HepG2 (cell line): ENCODE results near the gene CACNA1C. TPM values are rescaled to one million over a fixed set of nuclear protein-coding genes. Genes with fewer than 3 reads are reported as not detected.

Experiments used
- ATAC-seq: fragments of 200-7000 bp; cut with Tn5 transposase; 3 replicates; pipeline ENCODE4 v1.9.1; 2020; ENCODE audit warnings: mild to moderate bottlenecking, moderate library complexity
- BruUV-seq: library from RNA; stranded (reverse); fragments of 400-500 nt; replicated peaks from 2 replicates; lab custom pipeline; 2021; lab: Mats Ljungman, UMichigan
- CTCF ChIA-PET: fragments of 300-600 bp; formaldehyde crosslinking; extraction: SDS; loops from one replicate; lab custom pipeline; 2021; ENCODE audit warnings: low total read pairs, inconsistent platforms, low intra/inter-chr PET ratio; lab: Yijun Ruan, JAX
- POLR2A ChIA-PET: fragments of 350-600 bp; sonication (Branson Sonifier 250); formaldehyde crosslinking; loops from one replicate; lab custom pipeline; 2020; ENCODE audit warnings: antibody characterized with exemption, inconsistent platforms; lab: Yijun Ruan, JAX
- DNase-seq: peaks from one replicate; pipeline ENCODE4 v3.0.0-alpha.2; 2015; ENCODE audit warnings: low spot score
- FAIRE-seq: peaks from 3 replicates; lab custom pipeline; 2011; peaks lifted over from hg19 to GRCh38; lab: Jason Lieb, UNC
- H2AFZ ChIP-seq: one replicate; pipeline ENCODE4 v1.6.1; 2011; ENCODE audit warnings: low read length, inconsistent platforms
- H3K27ac ChIP-seq: fragments of 300-600 bp; 3 replicates; pipeline ENCODE4 v1.8.0; 2011; ENCODE audit warnings: mixed run types, mild to moderate bottlenecking, mixed read lengths, low read length, inconsistent platforms; ENCODE audit not compliant: insufficient read depth; ENCODE audit errors: extremely low read length
- H3K27me3 ChIP-seq, 2 experiments: fragments of 200-600 bp in 1 of 2; 2 replicates in 1 of 2; 3 replicates in 1 of 2; pipeline versions ENCODE4 v1.6.0 to v1.8.0; 2011; ENCODE audit warnings: low read length in 2 of 2, mild to moderate bottlenecking in 2 of 2, moderate library complexity in 2 of 2, inconsistent platforms in 1 of 2; ENCODE audit not compliant: insufficient read depth in 2 of 2, control insufficient read depth in 1 of 2
- H3K36me3 ChIP-seq, 2 experiments: fragments of 200-600 bp in 1 of 2; replicated peaks in 1 of 2; 2 replicates in 1 of 2; 3 replicates in 1 of 2; pipeline versions ENCODE4 v1.5.1 to v1.8.0; 2011; ENCODE audit warnings: low read length in 2 of 2, inconsistent platforms in 1 of 2; ENCODE audit not compliant: insufficient read depth in 2 of 2, control insufficient read depth in 1 of 2
- H3K4me1 ChIP-seq: 2 replicates; pipeline ENCODE4 v1.5.1; 2012; ENCODE audit warnings: low read length, inconsistent platforms; ENCODE audit not compliant: insufficient read depth
- H3K4me2 ChIP-seq: 2 replicates; pipeline ENCODE4 v1.6.0; 2011; ENCODE audit warnings: low read depth, low read length, inconsistent platforms
- H3K4me3 ChIP-seq, 3 experiments: fragments of 200-600 bp in 1 of 3; sonication (generic), shearing (Covaris generic) in 1 of 3; replicated peaks in 1 of 3; 2 replicates each; pipeline ENCODE4 v1.5.1; 2011 to 2016; ENCODE audit warnings: low read length in 3 of 3, inconsistent platforms in 2 of 3, low read depth in 2 of 3, mild to moderate bottlenecking in 2 of 3, control low read depth in 1 of 3, mixed read lengths in 1 of 3; ENCODE audit not compliant: insufficient read depth in 1 of 3
- H3K79me2 ChIP-seq: one replicate; pipeline ENCODE4 v1.6.1; 2011; ENCODE audit warnings: low read length, inconsistent platforms; ENCODE audit not compliant: insufficient read depth
- H3K9ac ChIP-seq: 2 replicates; pipeline ENCODE4 v1.6.0; 2011; ENCODE audit warnings: mild to moderate bottlenecking, low read depth, low read length, inconsistent platforms; ENCODE audit not compliant: insufficient read depth
- H3K9me3 ChIP-seq: 2 replicates; pipeline ENCODE4 v1.5.1; 2012; ENCODE audit warnings: mild to moderate bottlenecking, low read length
- H4K20me1 ChIP-seq: 2 replicates; pipeline ENCODE4 v1.6.0; 2011; ENCODE audit warnings: inconsistent platforms, mild to moderate bottlenecking, low read length, moderate library complexity; ENCODE audit not compliant: insufficient read depth
- HIVEP1 ChIP-seq: sonication (generic); formaldehyde crosslinking; IDR thresholded peaks from 2 replicates; pipeline ENCODE4 v1.4.0; 2020; ENCODE audit warnings: mild to moderate bottlenecking, missing genetic modification reagents
- ISX ChIP-seq: sonication (generic); formaldehyde crosslinking; conservative IDR thresholded peaks from 2 replicates; pipeline ENCODE4 v1.5.0; 2020; ENCODE audit warnings: missing genetic modification reagents
- KDM6A ChIP-seq: IDR thresholded peaks from 2 replicates; pipeline ENCODE4 v1.6.1; 2016; ENCODE audit warnings: low read depth
- MED8 ChIP-seq: sonication (generic); formaldehyde crosslinking; IDR thresholded peaks from 2 replicates; pipeline ENCODE4 v1.8.1; 2023; ENCODE audit warnings: mild to moderate bottlenecking, missing genetic modification reagents; ENCODE audit not compliant: insufficient replicate concordance
- NFKB2 ChIP-seq: sonication (generic); formaldehyde crosslinking; IDR thresholded peaks from 2 replicates; pipeline ENCODE4 v1.4.0; 2020; ENCODE audit warnings: missing genetic modification reagents, borderline replicate concordance
- RNF2 ChIP-seq: fragments of 450-650 bp; conservative IDR thresholded peaks from 2 replicates; pipeline ENCODE4 v1.6.1; 2016; ENCODE audit warnings: low read depth
- SSRP1 ChIP-seq: IDR thresholded peaks from 2 replicates; pipeline ENCODE4 v1.6.1; 2016; ENCODE audit warnings: control low read depth
- ZBTB44 ChIP-seq: sonication (generic); formaldehyde crosslinking; IDR thresholded peaks from 2 replicates; pipeline ENCODE4 v1.4.0; 2020; ENCODE audit warnings: missing genetic modification reagents
- ZFP1 ChIP-seq: IDR thresholded peaks from 2 replicates; pipeline ENCODE4 v1.6.1; 2016
- ZMYM4 ChIP-seq: sonication (generic); formaldehyde crosslinking; IDR thresholded peaks from 2 replicates; pipeline ENCODE4 v1.8.1; 2023; ENCODE audit warnings: mild to moderate bottlenecking, missing genetic modification reagents
- ZNF180 ChIP-seq: sonication (generic); formaldehyde crosslinking; IDR thresholded peaks from 2 replicates; pipeline ENCODE4 v1.4.0; 2020; ENCODE audit warnings: low read depth, missing genetic modification reagents, borderline replicate concordance
- ZNF335 ChIP-seq: sonication (generic); formaldehyde crosslinking; IDR thresholded peaks from 2 replicates; pipeline ENCODE4 v1.4.0; 2020; ENCODE audit warnings: missing genetic modification reagents
- ZNF496 ChIP-seq: sonication (generic); formaldehyde crosslinking; IDR thresholded peaks from 2 replicates; pipeline ENCODE4 v1.8.1; 2023; ENCODE audit warnings: mild to moderate bottlenecking, moderate library complexity, missing genetic modification reagents; ENCODE audit not compliant: insufficient replicate concordance
- WGBS: methylation state at CpG from one replicate; pipeline ENCODE4 v1.1.6; 2017; ENCODE audit warnings: low lambda C conversion rate; 5-methylcytosine and 5-hydroxymethylcytosine counted together
- in situ Hi-C: cut with HindIII; loops from 2 replicates; pipeline ENCODE4 v1.10.0; 2017; ENCODE audit warnings: low pct_unique_long_range_greater_than_20kb; ENCODE audit not compliant: extremely low pct_ligation_motif_present
- intact Hi-C: fragments of 100-400 bp; cut with micrococcal nuclease; formaldehyde crosslinking; loops from one replicate; pipeline ENCODE4 v1.10.0; 2022; ENCODE audit not compliant: unreplicated experiment
- polyA plus RNA-seq, 8 experiments: library from polyadenylated mRNA; depleted of rRNA in 3 of 8; stranded (reverse) in 7 of 8; unstranded in 1 of 8; fragments of >200 nt; fragmentation: Illumina TruSeq in 4 of 8; extraction: Trizol in 4 of 8; gene quantifications; 2 replicates each; pipeline versions ENCODE4 v1.2.1 to v1.2.3, GENCODE V29; 2011 to 2016; ENCODE audit warnings: low read depth in 4 of 8, missing spikeins in 1 of 8, mixed read lengths in 1 of 8; ENCODE audit not compliant: insufficient read depth in 1 of 8
- total RNA-seq, 5 experiments: library from RNA; depleted of rRNA; stranded (reverse); fragments of >200 nt; fragmentation: Illumina TruSeq; extraction: Trizol; gene quantifications; 2 replicates each; pipeline ENCODE4 v1.2.3, GENCODE V29; 2016; ENCODE audit warnings: low read depth in 1 of 5

CACNA1C gene
- total and polyA plus RNA-seq, 2 of the 13 experiments (the other 11 are each of a cell fraction or from before 2014, with no cell fraction given) = not detected

GRCh38 chr12:2355198-2355597, 302.4 kb downstream of the CACNA1C start:
- Histone ChIP-seq H3K4me1 (no peaks in the 10 kb centered on the region), H4K20me1 (no peaks in the 10 kb centered on the region), H3K27me3 (peaks cover 5 to 32% of the 10 kb centered on the region in 2 experiments; a peak in 4 of 5 replicates), H3K36me3 (no peaks in the 10 kb centered on the region), H3K4me3 (no peak overlapping the region), H3K27ac (no peak overlapping the region), H3K9ac (no peak overlapping the region), H3K4me2 (no peak overlapping the region), H3K79me2 (no peaks in the 10 kb centered on the region), H3K9me3 (no peaks in the 10 kb centered on the region), H2AFZ (no peak overlapping the region)
- ChIA-PET POLR2A (no interaction called here), CTCF (no interaction called here)
- FAIRE-seq (no peak), ATAC-seq (no peak), DNase-seq (no peak)
- intact Hi-C loops (no loop called here), in situ Hi-C loops (no loop called here)
- BruUV-seq = no TSS peak
- no peak for TF ChIP-seq ZFP1
- WGBS = 3% methylated on average over 3 of the region's 3 CpGs

- Histone ChIP-seq H3K4me2 (no peak overlapping the region), H3K27me3 (peaks cover 5 to 32% of the 10 kb centered on the region in 2 experiments; a peak in 4 of 5 replicates), H2AFZ (no peak overlapping the region), H3K4me3 (no peak overlapping the region), H3K36me3 (no peaks in the 10 kb centered on the region), H3K4me1 (no peaks in the 10 kb centered on the region), H3K9ac (no peak overlapping the region), H3K27ac (no peak overlapping the region), H4K20me1 (no peaks in the 10 kb centered on the region), H3K9me3 (no peaks in the 10 kb centered on the region), H3K79me2 (no peaks in the 10 kb centered on the region)
- in situ Hi-C loops = no loop called here
- WGBS = 41% methylated on average over 5 of the region's 5 CpGs
- ChIA-PET CTCF (no interaction called here), POLR2A (no interaction called here)
- DNase-seq (no peak), ATAC-seq (no peak), FAIRE-seq (no peak)
- BruUV-seq = no TSS peak
- no peak for TF ChIP-seq KDM6A (CRISPR knock-in tag)
- no peak for TF ChIP-seq HIVEP1 (CRISPR knock-in tag)
- no peak for TF ChIP-seq ZNF180 (CRISPR knock-in tag)
- no peak for TF ChIP-seq ZNF335
- no peak for TF ChIP-seq ZNF496 (CRISPR knock-in tag)
- TF ChIP-seq ISX (CRISPR knock-in tag) = no peak
- TF ChIP-seq SSRP1 (CRISPR knock-in tag) = no peak
- TF ChIP-seq ZMYM4 (CRISPR knock-in tag) = no peak
- TF ChIP-seq MED8 = no peak
- TF ChIP-seq NFKB2 (CRISPR knock-in tag) = no peak
- TF ChIP-seq ZBTB44 (CRISPR knock-in tag) = no peak
- TF ChIP-seq RNF2 = no peak
- intact Hi-C loops = no loop called here
These were observed 302.8 kb downstream of the CACNA1C start for GRCh38 chr12:2355604-2356003.
